Endometrial microvascular endothelial cells (primary cell): ENCODE measurements around the gene PPP1R2B. TPM values are rescaled to one million over a fixed set of nuclear protein-coding genes. Genes with fewer than 3 reads are reported as not detected.
"Not testable (repeated sequence)": the region's sequence is repeated elsewhere in the genome, so short reads cannot be mapped to it uniquely, and the experiment has no call there.

ENCODE experiments used
- in situ Hi-C: cut with HindIII; loops from 2 replicates; pipeline ENCODE4 v1.10.0; 2017; ENCODE audit warnings: low sequenced_read_pairs, low pct_unique_long_range_greater_than_20kb; ENCODE audit errors: inconsistent ontology term
- total RNA-seq: library from RNA; depleted of rRNA; stranded (reverse); fragments of >200 nt; gene quantifications from one replicate; pipeline ENCODE4 v1.2.3, GENCODE V29; 2015; ENCODE audit errors: inconsistent ontology term

The PPP1R2B gene
- total RNA-seq, 1 donor from 2014 or later, result not detected

- in situ Hi-C loops, result not testable (repeated sequence)
Measured at GRCh38 chr5:156853055-156853454, 3.0 kb downstream of the PPP1R2B start.

GRCh38 chr5:156865427-156865826, 15.3 kb downstream of the PPP1R2B start:
- in situ Hi-C loops, result no loop called here

GRCh38 chr5:156870498-156870839, 20.4 kb downstream of the PPP1R2B start:
- in situ Hi-C loops, result no loop called here

GRCh38 chr5:156871212-156871611, 21.1 kb downstream of the PPP1R2B start:
- in situ Hi-C loops, result no loop called here

GRCh38 chr5:156879665-156880285, 29.7 kb downstream of the PPP1R2B start:
- in situ Hi-C loops, result no loop called here

- in situ Hi-C loops, result no loop called here
Measured at GRCh38 chr5:156883316-156883875, 33.3 kb downstream of the PPP1R2B start.

GRCh38 chr5:156888520-156888919, 38.4 kb downstream of the PPP1R2B start:
- in situ Hi-C loops, result no loop called here

- in situ Hi-C loops, result no loop called here
Measured at GRCh38 chr5:156892223-156892622, 42.1 kb downstream of the PPP1R2B start.

GRCh38 chr5:156892864-156893263, 42.8 kb downstream of the PPP1R2B start:
- in situ Hi-C loops, result no loop called here

- in situ Hi-C loops, result no loop called here
Measured at GRCh38 chr5:156893517-156893916, 43.4 kb downstream of the PPP1R2B start.

- in situ Hi-C loops, result no loop called here
Measured at GRCh38 chr5:156896546-156896945, 46.5 kb downstream of the PPP1R2B start.

Other genes with a start within 250 kb of the PPP1R2B start
- gene TIMD4, start 112.9 kb downstream of the PPP1R2B start, total RNA-seq, result not detected
- gene HAVCR1, start 208.8 kb downstream of the PPP1R2B start, total RNA-seq, result not detected